CD4-positive, alpha-beta T cell treated with Interleukin-21 for 1 hour (primary cell): ENCODE data around the gene AVPR1B.

Experiments
- DNase-seq: peaks from one replicate; pipeline ENCODE4 v3.0.0-alpha.2; 2020

The AVPR1B gene, protein sequence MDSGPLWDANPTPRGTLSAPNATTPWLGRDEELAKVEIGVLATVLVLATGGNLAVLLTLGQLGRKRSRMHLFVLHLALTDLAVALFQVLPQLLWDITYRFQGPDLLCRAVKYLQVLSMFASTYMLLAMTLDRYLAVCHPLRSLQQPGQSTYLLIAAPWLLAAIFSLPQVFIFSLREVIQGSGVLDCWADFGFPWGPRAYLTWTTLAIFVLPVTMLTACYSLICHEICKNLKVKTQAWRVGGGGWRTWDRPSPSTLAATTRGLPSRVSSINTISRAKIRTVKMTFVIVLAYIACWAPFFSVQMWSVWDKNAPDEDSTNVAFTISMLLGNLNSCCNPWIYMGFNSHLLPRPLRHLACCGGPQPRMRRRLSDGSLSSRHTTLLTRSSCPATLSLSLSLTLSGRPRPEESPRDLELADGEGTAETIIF

DNA sequence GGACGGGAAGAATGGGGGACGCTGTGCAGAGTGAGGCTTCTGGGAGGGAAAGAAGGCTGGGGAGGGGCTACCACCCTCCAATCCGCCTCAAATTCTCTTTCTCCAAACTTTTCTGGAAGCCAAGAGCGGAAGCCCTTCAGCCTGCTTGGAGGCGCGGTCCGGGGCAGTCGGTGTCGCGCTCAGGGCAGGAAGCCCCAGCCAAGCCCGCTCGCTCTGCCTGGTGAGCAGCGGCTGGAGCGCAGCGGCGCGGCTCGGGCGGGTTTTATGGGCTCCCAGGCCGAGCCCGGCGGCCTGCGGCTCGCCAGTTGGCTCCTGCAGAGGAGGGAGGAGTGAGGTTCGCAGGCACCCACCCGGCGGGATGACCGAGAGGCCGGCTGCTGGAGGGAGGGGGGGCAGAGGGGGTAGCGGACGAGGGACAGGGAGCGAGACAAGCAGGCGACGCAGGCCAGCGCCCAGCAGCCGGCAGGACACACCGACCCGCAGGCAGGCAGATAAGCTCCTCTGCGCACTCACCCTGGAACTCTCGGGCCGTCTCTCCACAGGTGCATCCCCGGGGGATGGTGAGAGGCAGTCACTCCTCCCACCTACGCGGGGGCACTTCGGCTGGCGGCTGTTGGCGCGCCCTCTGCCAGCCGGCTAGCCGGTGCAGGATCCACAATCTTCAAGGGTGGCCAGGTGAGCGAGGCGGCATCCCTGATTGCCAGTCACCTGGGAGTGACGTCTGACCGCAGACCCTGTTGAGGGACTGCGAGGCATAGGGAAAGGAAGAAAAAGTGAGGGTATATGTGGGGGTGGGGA is at the start of gene AVPR1B:
TSS of gene AVPR1B (minus strand) at position 238 of the 798 bp plus-strand sequence. CDS start 498 bp downstream, outside the sequence.
- DNase-seq = no peak

- DNase-seq = no peak
These were observed 28.6 kb upstream of the AVPR1B start for GRCh38 chr1:206145771-206146290.

DNA sequence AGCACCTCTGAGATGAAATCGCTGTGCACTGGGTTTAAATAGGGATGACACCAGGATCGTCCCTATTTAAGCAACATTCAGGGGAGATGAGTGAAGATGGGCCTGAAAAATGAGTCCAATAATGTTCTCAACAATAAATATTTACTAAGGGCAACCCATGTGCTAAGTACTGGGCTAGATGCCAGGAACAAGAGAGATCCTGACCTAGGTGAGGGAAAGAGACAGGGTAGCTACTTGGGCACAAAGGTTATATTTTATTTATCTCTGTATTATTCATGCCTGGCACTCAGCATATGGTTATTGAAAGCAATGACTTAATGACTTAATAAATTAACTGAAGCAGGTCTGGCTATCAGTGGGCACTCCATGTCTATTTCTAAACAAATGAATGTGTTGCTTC is 27.4 kb upstream of the AVPR1B start:
- no peak for DNase-seq

DNA sequence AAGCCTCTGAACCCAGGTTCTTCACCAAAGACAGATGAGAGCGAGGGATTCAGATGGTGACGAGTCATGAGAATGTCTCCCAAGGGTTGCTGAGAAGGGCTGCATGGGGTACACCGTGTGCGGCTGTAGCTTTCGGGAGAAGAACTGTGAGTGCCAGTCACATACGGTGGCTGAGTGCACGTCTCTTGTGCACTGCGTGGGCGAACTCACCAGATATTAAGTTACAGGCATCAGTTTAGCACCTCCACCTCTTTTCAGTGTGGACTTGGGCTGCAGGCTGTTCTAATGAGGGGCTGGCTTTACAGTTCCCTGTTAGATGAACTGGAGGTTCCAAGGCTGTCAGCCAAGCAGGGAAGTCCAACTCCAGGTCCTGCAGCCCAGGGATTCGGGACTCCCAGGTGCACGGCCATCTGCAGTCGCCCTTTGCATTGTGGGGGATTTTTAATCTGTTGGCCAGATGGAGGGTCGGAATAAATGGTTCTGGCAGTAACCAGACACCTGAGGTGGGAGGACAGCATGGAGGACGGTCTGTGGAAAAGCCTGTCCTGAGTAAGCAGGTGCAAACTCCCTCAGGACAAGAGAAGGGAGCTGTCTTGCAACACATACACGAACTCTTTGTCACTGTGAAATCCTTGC is 26.5 kb upstream of the AVPR1B start:
- DNase-seq = no peak

DNA sequence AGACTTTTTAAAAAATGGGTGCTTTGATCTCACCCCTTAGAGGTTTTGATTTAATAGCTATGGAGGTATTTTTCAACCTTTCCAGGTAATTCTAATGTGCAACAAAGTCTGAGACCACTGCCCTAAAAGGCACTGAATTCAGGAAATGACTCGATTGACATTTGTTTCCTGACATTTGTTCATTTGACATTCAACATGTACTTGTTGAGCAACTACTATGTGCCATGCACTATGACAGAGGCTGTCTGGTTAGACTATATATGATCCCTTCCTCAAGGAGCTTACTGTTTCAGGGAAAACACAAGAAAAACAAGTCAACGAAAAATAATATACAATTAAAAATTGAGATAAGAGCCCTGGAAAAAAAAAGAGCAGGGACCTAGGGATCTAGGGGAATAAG is 25.6 kb upstream of the AVPR1B start:
- no peak for DNase-seq

DNA sequence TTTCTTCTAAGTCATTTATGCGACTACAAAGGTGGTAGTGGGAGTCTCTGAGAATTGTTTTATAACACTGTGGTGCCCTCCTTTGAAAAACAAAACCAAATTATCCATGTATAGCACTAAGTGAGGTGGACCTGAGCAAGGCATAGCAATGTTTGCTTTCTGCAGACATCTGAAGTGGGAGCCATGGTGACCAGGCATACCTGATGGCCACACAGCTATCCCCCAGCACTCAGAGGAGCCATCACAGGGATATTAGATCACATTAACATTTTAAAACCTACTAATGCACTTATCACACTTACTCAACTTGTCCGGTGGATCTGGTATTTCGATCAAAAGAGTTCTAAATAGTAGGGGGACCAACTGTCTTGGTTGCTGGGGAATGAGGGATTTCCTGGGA is 24.8 kb upstream of the AVPR1B start:
- no peak for DNase-seq

DNA sequence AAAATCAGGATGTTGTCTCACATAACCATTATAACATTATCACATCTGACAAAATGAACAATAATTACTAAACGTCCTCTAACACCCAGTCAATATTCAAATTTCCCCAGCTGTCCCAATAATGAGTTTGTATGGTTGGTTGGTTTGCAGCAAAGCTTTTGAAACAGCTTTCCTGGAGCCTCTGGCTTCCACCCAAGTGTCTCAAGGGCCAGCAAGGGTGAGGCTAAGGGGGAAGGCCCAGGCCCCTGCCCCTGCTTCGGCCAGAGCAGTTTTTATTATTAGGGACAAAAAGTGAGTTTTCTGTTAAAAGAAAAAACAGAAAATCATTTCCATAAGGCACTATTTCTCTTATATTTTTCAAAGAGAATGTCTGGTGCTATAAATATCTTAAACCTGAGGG is 19.1 kb upstream of the AVPR1B start:
- DNase-seq = no peak

DNA sequence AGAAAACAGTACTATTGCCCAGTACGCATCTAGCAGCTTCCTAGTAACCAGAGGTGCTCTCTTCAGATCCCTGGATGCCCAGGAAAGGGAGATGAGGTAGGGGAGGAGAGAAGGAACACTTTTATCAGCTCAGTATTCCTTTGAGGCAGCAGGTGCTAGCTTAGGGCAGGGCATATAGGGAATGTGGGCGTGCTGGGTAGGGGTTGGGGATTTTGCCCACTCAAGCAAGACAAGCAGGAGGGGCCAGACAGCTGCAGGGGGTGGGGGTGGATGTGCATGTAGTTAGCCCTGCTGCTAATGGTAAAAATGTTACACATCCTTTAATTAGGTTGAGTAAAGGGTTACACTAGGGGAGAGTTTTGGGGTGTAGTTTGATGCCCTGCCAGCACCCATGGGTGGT is 18.1 kb upstream of the AVPR1B start:
- DNase-seq = no peak

DNA sequence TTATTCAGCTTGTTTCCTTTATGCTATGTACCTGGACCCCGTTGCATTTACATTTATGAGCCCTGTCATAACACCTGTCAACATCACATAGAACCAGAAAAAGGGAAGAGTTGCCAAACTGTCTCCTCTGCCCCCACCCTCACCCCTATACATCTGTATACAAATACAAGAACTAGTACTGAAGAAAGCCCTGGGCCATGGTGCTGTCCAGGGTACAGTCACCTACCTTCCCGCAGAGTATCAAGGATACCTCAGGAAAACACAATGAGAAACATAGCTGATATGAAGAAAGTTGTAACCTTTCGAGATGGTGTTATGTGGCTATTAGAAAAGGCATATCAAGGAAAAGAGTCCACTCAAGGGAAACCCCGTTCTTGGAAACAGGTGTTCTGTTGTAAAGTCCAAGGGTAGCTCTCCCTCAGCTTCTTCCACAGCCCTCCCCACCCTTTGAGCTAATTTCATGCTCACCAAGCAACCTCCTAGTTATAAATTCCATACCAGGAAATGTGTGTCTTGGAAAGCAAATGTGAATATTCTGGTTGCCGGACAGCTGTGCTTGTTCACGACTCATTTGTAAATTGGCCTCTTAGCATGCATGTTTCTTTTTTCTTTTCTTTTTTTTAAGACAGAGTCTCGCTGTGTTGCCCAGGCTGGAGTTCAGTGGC is 16.7 kb upstream of the AVPR1B start:
- DNase-seq = no peak

GRCh38 chr1:206131037-206131436 is 13.8 kb upstream of the AVPR1B start:
- DNase-seq = no peak

GRCh38 chr1:206128196-206128595 is 11.0 kb upstream of the AVPR1B start:
- no peak for DNase-seq

GRCh38 chr1:206127336-206127735 is 10.1 kb upstream of the AVPR1B start:
- no peak for DNase-seq

DNA sequence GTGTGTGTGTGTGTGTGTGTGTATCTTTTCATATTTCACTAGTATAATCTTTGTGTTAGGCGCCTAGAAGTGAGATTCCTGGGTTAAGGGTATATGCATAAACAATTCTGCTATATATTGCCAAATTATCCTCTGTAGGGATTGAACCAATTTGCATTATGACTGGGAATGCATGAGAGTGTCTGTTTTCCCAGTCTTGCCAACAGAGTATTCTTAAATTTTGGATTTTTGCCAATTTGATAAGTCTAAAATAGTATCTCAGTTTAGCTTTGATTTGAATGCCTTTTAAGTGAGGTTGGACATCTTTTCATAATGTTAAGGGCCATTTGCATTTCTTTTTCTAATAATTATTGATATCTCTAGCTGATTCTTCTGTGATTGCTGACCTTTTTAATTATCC is 8.2 kb upstream of the AVPR1B start:
- DNase-seq = no peak

GRCh38 chr1:206122686-206123085 is 5.5 kb upstream of the AVPR1B start:
- no peak for DNase-seq

- DNase-seq = no peak
These were observed 4.1 kb upstream of the AVPR1B start for GRCh38 chr1:206121269-206121668.

- no peak for DNase-seq
These were observed 3.2 kb upstream of the AVPR1B start for GRCh38 chr1:206120406-206120805.

GRCh38 chr1:206116873-206117150 is 376 bp downstream of the AVPR1B start:
- DNase-seq = no peak

GRCh38 chr1:206116191-206116872 is 856 bp downstream of the AVPR1B start:
- no peak for DNase-seq

- DNase-seq = no peak
These were observed 1.4 kb downstream of the AVPR1B start for GRCh38 chr1:206115791-206116190.

- no peak for DNase-seq
These were observed 2.2 kb downstream of the AVPR1B start for GRCh38 chr1:206114692-206115640.

- no peak for DNase-seq
These were observed 4.4 kb downstream of the AVPR1B start for GRCh38 chr1:206112600-206113301.
